Hepatocyte (in vitro differentiated cells): ENCODE measurements around the gene DENND1A. TPM values are rescaled to one million over a fixed set of nuclear protein-coding genes. Genes with fewer than 3 reads are reported as not detected.

Source experiments
- DNase-seq: peaks from one replicate; pipeline ENCODE4 v3.0.0-alpha.2; 2016; ENCODE audit warnings: low spot score
- H2AFZ ChIP-seq: fragments of 200-600 bp; sonication (generic); 2 replicates; pipeline ENCODE4 v1.6.0; 2016; ENCODE audit warnings: antibody characterized with exemption, mild to moderate bottlenecking
- H3K27ac ChIP-seq: fragments of 200-600 bp; sonication (generic); 2 replicates; pipeline ENCODE4 v1.5.1; 2016; ENCODE audit warnings: mild to moderate bottlenecking
- H3K27me3 ChIP-seq: fragments of 200-600 bp; sonication (generic); 2 replicates; pipeline ENCODE4 v1.6.1; 2016
- H3K36me3 ChIP-seq: fragments of 200-600 bp; sonication (generic); replicated peaks from 2 replicates; pipeline ENCODE4 v1.5.1; 2016; ENCODE audit warnings: low read depth; ENCODE audit not compliant: insufficient read depth
- H3K4me1 ChIP-seq: fragments of 200-600 bp; sonication (generic); 2 replicates; pipeline ENCODE4 v1.5.1; 2016; ENCODE audit warnings: mild to moderate bottlenecking, moderate library complexity; ENCODE audit not compliant: insufficient read depth
- H3K4me2 ChIP-seq: fragments of 200-600 bp; sonication (generic); 2 replicates; pipeline ENCODE4 v1.6.0; 2016
- H3K4me3 ChIP-seq: fragments of 200-600 bp; sonication (generic); 2 replicates; pipeline ENCODE4 v1.5.1; 2016; ENCODE audit warnings: mild to moderate bottlenecking
- H3K79me2 ChIP-seq: fragments of 200-600 bp; sonication (generic); 2 replicates; pipeline ENCODE4 v1.6.0; 2017; ENCODE audit warnings: mild to moderate bottlenecking
- H3K9me2 ChIP-seq: fragments of 200-600 bp; sonication (generic); replicated peaks from 2 replicates; pipeline ENCODE4 v1.6.0; 2017; ENCODE audit warnings: mild to moderate bottlenecking; ENCODE audit not compliant: insufficient read depth
- H3K9me3 ChIP-seq: fragments of 200-600 bp; sonication (generic); 2 replicates; pipeline ENCODE4 v1.5.1; 2016; ENCODE audit warnings: low read depth, mild to moderate bottlenecking
- H4K20me1 ChIP-seq: fragments of 200-600 bp; sonication (generic); 2 replicates; pipeline ENCODE4 v1.6.0; 2016; ENCODE audit warnings: mild to moderate bottlenecking; ENCODE audit not compliant: insufficient read depth, poor library complexity, severe bottlenecking
- EZH2 ChIP-seq: fragments of 200-600 bp; sonication (generic); IDR thresholded peaks from 2 replicates; pipeline ENCODE4 v1.6.1; 2016; ENCODE audit warnings: antibody characterized with exemption, mild to moderate bottlenecking, borderline replicate concordance
- EZH2phosphoT487 ChIP-seq: fragments of 200-600 bp; sonication (generic); IDR thresholded peaks from one replicate; pipeline ENCODE4 v1.6.1; 2018; ENCODE audit warnings: antibody characterized with exemption, mild to moderate bottlenecking, low read depth, moderate library complexity; ENCODE audit not compliant: unreplicated experiment, severe bottlenecking
- WGBS: methylation state at CpG from one replicate; pipeline ENCODE4 v1.1.6; 2016; ENCODE audit warnings: low lambda C conversion rate; ENCODE audit errors: missing lambda C conversion rate; 5-methylcytosine and 5-hydroxymethylcytosine counted together
- polyA plus RNA-seq: library from polyadenylated mRNA; unstranded; fragments of >200 nt; fragmentation: Nextera tagmentation; extraction: Ambion mirVana; gene quantifications from 2 replicates; pipeline ENCODE4 v1.2.1, GENCODE V29; 2016
- total RNA-seq: library from RNA; depleted of rRNA; stranded (reverse); fragments of >200 nt; gene quantifications from 2 replicates; pipeline ENCODE4 v1.2.3, GENCODE V29; 2014
- TF ChIP-seq, protein P1 (sequence below): fragments of 200-600 bp; sonication (generic); IDR thresholded peaks from 2 replicates; pipeline ENCODE4 v1.5.1; 2016; ENCODE audit warnings: antibody characterized with exemption, mild to moderate bottlenecking; ENCODE audit not compliant: poor library complexity

DENND1A gene
- total and polyA plus RNA-seq, 2 experiments from 2014 or later: 24.0 to 28.9 TPM

DNA sequence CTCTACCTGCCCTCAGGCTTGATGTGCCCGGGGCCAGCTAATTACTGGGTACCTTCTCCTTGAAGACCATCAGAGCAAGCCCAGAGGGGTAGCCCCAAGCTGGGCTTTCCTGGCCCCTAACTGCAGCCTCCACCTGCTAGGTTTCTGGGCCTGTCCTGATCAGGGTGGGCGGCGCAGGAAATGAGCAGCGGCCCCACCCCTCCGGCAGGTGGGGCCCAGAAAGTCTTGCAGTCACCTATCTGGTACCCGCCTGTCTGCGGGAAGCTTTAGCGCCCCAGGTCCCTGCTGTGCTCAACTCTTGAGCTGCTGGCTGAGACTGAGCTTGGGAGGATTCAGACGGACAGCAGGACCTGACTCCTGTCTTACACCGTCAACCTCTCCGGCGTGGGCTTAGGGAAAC, 44.5 kb upstream of the DENND1A start:
- H3K4me3 ChIP-seq: no peak overlapping the region
- no peak for TF ChIP-seq EZH2phosphoT487
- H3K27me3 ChIP-seq: peaks cover 24% of the 10 kb centered on the region
- no peaks in the 10 kb centered on the region for H3K9me2 ChIP-seq
- H3K4me1 ChIP-seq: no peaks in the 10 kb centered on the region
- 78% methylated on average over 12 of the region's 12 CpGs for WGBS
- H3K9me3 ChIP-seq: no peaks in the 10 kb centered on the region
- H3K27ac ChIP-seq: no peak overlapping the region
- no peak for DNase-seq
- no peaks in the 10 kb centered on the region for H3K36me3 ChIP-seq
- H4K20me1 ChIP-seq: no peaks in the 10 kb centered on the region
- H2AFZ ChIP-seq: no peak overlapping the region
- no peaks in the 10 kb centered on the region for H3K79me2 ChIP-seq
- H3K4me2 ChIP-seq: no peak overlapping the region

- H3K27ac ChIP-seq: no peak overlapping the region
- peaks cover 19% of the 10 kb centered on the region for H3K27me3 ChIP-seq
- H4K20me1 ChIP-seq: no peaks in the 10 kb centered on the region
- no peaks in the 10 kb centered on the region for H3K36me3 ChIP-seq
- H3K79me2 ChIP-seq: no peaks in the 10 kb centered on the region
- no peaks in the 10 kb centered on the region for H3K9me3 ChIP-seq
- no peak overlapping the region for H2AFZ ChIP-seq
- no peaks in the 10 kb centered on the region for H3K9me2 ChIP-seq
- no peak for TF ChIP-seq EZH2
- no peak for TF ChIP-seq EZH2phosphoT487
- TF ChIP-seq, protein P1, sequence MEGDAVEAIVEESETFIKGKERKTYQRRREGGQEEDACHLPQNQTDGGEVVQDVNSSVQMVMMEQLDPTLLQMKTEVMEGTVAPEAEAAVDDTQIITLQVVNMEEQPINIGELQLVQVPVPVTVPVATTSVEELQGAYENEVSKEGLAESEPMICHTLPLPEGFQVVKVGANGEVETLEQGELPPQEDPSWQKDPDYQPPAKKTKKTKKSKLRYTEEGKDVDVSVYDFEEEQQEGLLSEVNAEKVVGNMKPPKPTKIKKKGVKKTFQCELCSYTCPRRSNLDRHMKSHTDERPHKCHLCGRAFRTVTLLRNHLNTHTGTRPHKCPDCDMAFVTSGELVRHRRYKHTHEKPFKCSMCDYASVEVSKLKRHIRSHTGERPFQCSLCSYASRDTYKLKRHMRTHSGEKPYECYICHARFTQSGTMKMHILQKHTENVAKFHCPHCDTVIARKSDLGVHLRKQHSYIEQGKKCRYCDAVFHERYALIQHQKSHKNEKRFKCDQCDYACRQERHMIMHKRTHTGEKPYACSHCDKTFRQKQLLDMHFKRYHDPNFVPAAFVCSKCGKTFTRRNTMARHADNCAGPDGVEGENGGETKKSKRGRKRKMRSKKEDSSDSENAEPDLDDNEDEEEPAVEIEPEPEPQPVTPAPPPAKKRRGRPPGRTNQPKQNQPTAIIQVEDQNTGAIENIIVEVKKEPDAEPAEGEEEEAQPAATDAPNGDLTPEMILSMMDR: no peak
- 96% methylated on average over 9 of the region's 9 CpGs for WGBS
- no peaks in the 10 kb centered on the region for H3K4me1 ChIP-seq
- H3K4me3 ChIP-seq: no peak overlapping the region
- no peak for DNase-seq
- no peak overlapping the region for H3K4me2 ChIP-seq
Observed at GRCh38 chr9:123973590-123974223, 43.8 kb upstream of the DENND1A start.

DNA sequence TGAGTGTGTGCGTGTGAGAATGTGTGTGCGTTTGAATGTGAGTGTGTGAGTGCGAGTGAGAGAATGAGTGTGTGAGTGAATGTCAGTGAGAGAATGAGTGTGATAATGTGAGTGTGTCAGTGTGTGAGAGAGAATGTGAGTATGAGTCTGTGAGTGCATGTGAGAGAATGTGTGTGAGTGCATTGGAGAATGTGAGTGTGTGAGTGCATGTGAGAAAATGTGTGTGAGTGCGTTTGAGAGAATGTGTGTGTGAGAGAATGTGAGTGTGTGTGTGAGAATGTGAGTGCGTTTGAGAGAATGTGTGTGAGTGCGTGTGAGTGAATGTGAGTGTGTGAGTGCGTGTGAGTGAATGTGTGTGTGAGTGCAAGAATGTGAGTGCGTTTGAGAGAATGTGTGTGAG, 42.7 kb upstream of the DENND1A start:
- Histone ChIP-seq H3K4me3 (no peak overlapping the region), H3K27ac (no peak overlapping the region), H4K20me1 (no peaks in the 10 kb centered on the region), H2AFZ (no peak overlapping the region), H3K27me3 (peaks cover 19% of the 10 kb centered on the region), H3K4me2 (no peak overlapping the region), H3K36me3 (no peaks in the 10 kb centered on the region), H3K4me1 (no peaks in the 10 kb centered on the region), H3K9me2 (no peaks in the 10 kb centered on the region), H3K79me2 (no peaks in the 10 kb centered on the region), H3K9me3 (no peaks in the 10 kb centered on the region)
- DNase-seq: no peak
- TF ChIP-seq EZH2phosphoT487: no peak
- no peak for TF ChIP-seq EZH2
- TF ChIP-seq, protein P1: no peak
- WGBS: 94% methylated on average over 8 of the region's 8 CpGs

- no peak overlapping the region for H3K4me3 ChIP-seq
- no peaks in the 10 kb centered on the region for H4K20me1 ChIP-seq
- H2AFZ ChIP-seq: no peak overlapping the region
- no peaks in the 10 kb centered on the region for H3K9me2 ChIP-seq
- no peak for DNase-seq
- H3K27ac ChIP-seq: no peak overlapping the region
- peaks cover 18% of the 10 kb centered on the region for H3K27me3 ChIP-seq
- no peaks in the 10 kb centered on the region for H3K4me1 ChIP-seq
- TF ChIP-seq EZH2phosphoT487 (no peak), EZH2 (no peak)
- TF ChIP-seq, protein P1: no peak
- H3K79me2 ChIP-seq: no peaks in the 10 kb centered on the region
- no peak overlapping the region for H3K4me2 ChIP-seq
- H3K36me3 ChIP-seq: no peaks in the 10 kb centered on the region
- no peaks in the 10 kb centered on the region for H3K9me3 ChIP-seq
Observed at GRCh38 chr9:123967323-123967722, 37.4 kb upstream of the DENND1A start.
